Transverse colon (tissue), 4 donors: Measurements from ENCODE around the gene KRTAP9-2.
"Not testable (repeated sequence)": the region's sequence is repeated elsewhere in the genome, so short reads cannot be mapped to it uniquely, and the experiment has no call there.

ENCODE experiments used
- POLR2A ChIP-seq: fragments of 450-650 bp; IDR thresholded peaks from one replicate; pipeline ENCODE4 v1.6.1; 2016; ENCODE audit warnings: antibody characterized with exemption, mild to moderate bottlenecking, moderate library complexity
- POLR2AphosphoS5 ChIP-seq, 3 donors: sonication (generic); formaldehyde crosslinking; IDR thresholded peaks; one replicate each; pipeline ENCODE4 v1.6.1; 2016; ENCODE audit warnings: antibody characterized with exemption in 3 of 3
- TF ChIP-seq, protein P1 (sequence below), 5 experiments: fragments of 200-600 bp in 3 of 5; fragments of 450-650 bp in 2 of 5; sonication (generic) in 3 of 5; IDR thresholded peaks; 1 replicate in 2 of 5; 2 replicates in 3 of 5; pipeline ENCODE4 v1.5.1; 2016 to 2017; ENCODE audit warnings: antibody characterized with exemption in 5 of 5, inconsistent platforms in 3 of 5, mild to moderate bottlenecking in 2 of 5, moderate library complexity in 1 of 5

DNA sequence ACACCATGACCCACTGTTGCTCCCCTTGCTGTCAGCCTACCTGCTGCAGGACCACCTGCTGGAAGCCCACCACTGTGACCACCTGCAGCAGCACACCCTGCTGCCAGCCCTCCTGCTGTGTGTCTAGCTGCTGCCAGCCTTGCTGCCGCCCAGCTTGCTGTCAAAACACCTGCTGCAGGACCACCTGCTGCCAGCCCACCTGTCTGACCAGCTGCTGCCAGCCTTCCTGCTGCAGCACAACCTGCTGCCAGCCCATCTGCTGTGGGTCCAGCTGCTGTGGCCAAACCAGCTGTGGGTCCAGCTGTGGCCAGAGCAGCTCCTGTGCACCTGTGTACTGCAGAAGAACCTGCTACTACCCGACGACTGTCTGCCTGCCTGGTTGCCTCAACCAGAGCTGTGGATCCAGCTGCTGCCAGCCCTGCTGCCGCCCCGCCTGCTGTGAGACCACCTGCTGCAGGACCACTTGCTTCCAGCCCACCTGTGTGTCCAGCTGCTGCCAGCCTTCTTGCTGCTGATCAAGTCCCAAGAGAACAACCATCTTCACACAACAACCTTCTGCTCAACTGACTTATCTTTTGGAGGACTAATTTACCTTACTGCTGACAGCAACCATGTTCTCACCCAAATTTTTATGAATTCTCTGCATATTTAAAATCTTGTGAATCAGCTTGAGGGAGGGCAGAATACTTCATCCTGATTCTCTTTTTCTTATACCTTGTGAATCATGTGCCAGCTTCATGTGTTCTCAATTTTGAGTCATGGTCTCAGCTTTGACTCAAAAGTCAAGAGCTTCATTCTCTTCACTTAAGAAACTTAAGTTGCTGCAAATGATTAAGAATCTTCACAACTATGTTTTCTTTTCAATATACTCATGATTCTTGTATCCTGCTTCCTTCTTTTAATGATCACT, 29.2 kb downstream of the KRTAP9-2 start, which contains the start of gene KRTAP9-9:
- TF ChIP-seq, protein P1, sequence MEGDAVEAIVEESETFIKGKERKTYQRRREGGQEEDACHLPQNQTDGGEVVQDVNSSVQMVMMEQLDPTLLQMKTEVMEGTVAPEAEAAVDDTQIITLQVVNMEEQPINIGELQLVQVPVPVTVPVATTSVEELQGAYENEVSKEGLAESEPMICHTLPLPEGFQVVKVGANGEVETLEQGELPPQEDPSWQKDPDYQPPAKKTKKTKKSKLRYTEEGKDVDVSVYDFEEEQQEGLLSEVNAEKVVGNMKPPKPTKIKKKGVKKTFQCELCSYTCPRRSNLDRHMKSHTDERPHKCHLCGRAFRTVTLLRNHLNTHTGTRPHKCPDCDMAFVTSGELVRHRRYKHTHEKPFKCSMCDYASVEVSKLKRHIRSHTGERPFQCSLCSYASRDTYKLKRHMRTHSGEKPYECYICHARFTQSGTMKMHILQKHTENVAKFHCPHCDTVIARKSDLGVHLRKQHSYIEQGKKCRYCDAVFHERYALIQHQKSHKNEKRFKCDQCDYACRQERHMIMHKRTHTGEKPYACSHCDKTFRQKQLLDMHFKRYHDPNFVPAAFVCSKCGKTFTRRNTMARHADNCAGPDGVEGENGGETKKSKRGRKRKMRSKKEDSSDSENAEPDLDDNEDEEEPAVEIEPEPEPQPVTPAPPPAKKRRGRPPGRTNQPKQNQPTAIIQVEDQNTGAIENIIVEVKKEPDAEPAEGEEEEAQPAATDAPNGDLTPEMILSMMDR (IDR thresholded peaks at IDR 0.05) = not testable (repeated sequence)
- TF ChIP-seq POLR2AphosphoS5 (IDR thresholded peaks at IDR 0.05); POLR2A: not testable (repeated sequence)
